ENCODE data around the gene COA3.

COA3 gene

GRCh38 chr17:42818379-42818778, 19.9 kb upstream of the COA3 start:
- DNase-seq (ENCODE audit: low read depth, low spot score), result no peak

DNA sequence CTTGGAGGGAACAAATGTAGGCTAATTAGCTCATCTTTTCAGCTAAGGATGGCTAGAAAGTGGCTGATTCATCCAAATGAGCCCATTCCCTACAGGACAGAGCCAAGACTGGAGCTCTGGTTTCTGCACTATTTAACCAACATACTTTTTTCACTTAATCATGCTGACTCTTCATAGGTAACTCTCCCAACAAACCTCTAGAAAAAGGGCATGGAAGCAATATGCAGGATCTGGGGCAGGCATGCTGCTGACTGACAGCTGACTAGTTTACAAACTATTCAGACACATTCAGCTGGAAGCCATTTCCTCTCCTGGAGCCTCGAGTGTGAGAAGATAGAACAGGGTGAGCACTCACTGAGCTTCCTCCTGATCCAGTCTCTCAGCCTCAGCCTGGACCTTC, 19.4 kb upstream of the COA3 start:
- no peak for DNase-seq (ENCODE audit: low read depth, low spot score)

GRCh38 chr17:42814633-42815399, 16.3 kb upstream of the COA3 start:
- no peak for DNase-seq (ENCODE audit: low read depth, low spot score)

DNA sequence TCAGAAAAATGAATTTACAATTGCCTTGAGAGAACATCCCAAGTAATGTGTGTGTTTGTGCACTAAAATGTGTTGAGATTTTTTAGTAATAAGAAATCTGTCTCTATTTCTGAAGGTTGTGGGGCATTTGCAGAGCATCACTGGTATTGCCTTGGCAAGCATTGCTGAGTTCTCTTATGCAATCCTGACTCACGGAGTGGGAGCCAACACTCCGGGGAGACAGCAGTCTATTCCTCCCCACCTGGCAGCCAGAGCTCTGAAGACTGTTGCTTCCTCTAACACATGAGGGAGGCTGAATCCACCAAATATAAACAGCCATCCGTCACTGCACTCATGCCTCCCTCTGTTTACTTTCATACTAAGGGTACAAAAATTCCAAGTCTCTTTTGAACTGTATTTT, 10.7 kb upstream of the COA3 start:
- no peak for DNase-seq (ENCODE audit: low read depth, low spot score)

GRCh38 chr17:42806249-42806648, 7.7 kb upstream of the COA3 start:
- no peak for DNase-seq (ENCODE audit: low read depth, low spot score)

DNA sequence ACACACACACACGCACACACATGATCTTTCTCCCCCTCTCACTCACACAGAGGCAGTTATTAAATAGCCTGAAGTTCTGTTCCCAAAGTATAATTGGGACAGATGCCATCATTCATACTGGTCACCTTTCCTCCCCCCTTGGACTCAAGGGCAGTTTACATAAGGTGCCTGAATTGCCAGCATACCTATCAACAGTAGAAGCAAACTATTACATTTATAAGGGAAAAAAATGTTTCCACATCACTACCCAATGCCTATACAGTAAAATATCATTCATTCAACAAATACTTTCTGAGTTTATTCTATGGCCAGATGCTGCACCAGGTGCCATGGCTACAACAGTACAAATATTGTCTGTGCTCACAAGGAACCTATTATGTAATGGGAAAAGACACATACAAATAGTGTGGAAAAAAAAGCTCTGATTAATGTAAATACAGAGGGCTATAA, 6.4 kb upstream of the COA3 start:
- DNase-seq (ENCODE audit: low read depth, low spot score), result no peak

DNA sequence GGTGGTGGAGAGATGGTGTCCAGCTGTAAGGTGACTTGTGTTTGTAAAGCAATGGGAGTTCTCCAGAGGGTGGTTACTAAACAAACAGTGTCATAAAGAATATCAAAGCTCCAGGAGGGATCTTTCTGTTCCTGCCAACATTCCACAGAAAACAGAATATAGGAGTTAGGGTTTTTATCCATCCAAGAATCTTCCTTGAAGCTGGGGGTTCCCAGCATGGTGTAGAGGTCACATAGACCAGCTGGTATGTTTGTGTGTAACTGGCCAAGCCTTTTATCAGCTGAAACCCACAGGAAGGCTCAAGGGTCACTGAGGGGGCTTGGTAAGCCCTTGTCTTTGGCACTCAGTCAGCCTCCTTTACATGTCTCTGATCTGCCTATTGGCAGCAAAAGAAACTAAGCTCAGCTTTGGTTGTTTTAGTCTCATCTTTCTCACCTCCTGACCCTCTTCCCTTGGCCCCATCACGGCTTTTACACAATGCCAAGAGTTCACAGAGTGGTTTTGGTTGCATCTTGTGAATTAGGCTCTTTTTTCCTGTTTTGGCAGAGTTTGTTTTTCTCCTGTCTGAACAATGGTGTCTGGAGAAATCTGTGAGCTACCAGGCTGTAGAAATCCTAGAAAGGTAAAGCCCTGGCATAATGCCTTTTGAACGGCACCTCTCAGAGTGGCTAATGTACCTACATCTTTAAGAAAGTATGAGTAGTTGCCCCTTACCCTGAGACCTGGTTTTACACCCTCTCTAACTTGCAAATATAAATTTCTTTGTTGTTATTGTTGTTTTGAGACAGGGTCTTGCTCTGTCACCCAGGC, 4.8 kb upstream of the COA3 start:
- DNase-seq (ENCODE audit: low read depth, low spot score), result peak; percentile 98

DNA sequence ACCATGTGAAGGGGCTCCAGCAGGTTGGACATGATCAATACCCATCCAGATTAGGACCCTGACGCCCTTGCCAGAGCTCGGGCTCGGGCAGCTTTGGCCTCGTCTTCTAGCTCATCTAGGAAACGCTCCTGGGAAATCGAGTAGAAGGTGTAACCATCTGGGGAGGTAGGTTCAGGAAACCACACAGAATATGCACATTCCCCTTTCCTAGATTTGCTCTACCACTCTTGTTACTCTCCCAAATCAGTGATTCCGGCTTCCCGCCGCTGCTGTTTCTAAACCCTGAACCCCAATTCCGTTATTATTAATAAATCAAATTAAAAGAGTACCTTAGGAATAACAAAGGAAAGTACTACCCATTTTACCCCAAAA, 507 bp downstream of the COA3 start:
- no peak for DNase-seq (ENCODE audit: low read depth, low spot score)

GRCh38 chr17:42797067-42798007, 1.2 kb downstream of the COA3 start:
- DNase-seq (ENCODE audit: low read depth, low spot score), result no peak

DNA sequence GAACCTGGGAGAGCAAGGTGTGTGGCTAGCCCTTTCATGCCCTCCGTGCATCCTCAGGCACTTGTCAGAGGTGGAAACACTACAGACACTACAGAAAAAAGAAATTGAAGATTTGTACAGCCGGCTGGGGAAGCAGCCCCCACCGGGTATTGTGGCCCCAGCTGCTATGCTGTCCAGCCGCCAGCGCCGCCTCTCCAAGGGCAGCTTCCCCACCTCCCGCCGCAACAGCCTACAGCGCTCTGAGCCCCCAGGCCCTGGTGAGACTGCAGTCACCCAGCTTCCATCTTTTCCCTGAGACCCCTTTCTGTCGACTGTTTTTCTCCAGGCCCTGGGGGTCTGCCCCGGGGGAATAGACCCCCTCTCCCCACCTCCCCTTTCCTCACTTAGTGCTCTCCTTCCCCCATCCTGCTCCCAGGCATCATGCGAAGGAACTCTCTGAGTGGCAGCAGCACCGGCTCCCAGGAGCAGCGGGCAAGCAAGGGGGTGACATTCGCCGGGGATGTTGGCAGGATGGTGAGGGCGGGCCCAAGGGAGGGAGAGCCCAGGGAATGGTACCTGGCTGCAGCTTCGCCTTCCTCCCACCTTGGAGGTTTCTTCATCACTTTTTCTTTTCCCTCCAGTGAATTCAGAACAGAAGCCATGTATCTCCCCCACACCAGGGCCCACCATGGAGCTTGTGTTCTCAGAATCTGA, 2.3 kb downstream of the COA3 start:
- no peak for DNase-seq (ENCODE audit: low read depth, low spot score)

GRCh38 chr17:42795465-42795864, 3.0 kb downstream of the COA3 start:
- DNase-seq (ENCODE audit: low read depth, low spot score), result no peak

GRCh38 chr17:42795061-42795460, 3.4 kb downstream of the COA3 start:
- no peak for DNase-seq (ENCODE audit: low read depth, low spot score)

DNA sequence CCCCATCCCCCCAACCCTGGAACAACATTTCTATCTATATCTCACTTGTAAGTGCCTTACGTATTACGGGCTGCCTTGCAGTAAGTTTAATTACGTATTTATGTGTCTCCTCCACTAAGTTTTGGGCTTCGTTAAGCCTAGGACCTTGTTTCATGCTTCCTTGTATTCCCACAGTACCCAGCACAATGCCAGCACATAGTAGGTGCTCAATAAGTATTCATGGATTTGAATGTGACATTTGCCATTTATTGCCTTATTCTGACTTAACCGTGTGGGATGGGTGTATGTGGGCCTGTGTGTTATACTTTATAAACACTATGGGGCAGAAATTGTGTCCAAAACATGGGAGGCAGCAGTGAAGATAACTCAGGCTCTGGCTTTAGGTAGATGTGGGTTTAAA, 6.0 kb downstream of the COA3 start:
- no peak for DNase-seq (ENCODE audit: low read depth, low spot score)

GRCh38 chr17:42791948-42792347, 6.6 kb downstream of the COA3 start:
- no peak for DNase-seq (ENCODE audit: low read depth, low spot score)

- no peak for DNase-seq (ENCODE audit: low read depth, low spot score)
Measured at GRCh38 chr17:42787266-42787665, 11.2 kb downstream of the COA3 start.

- DNase-seq (ENCODE audit: low read depth, low spot score), result no peak
Measured at GRCh38 chr17:42784811-42785592, 13.5 kb downstream of the COA3 start.

GRCh38 chr17:42784409-42784808, 14.1 kb downstream of the COA3 start:
- no peak for DNase-seq (ENCODE audit: low read depth, low spot score)

DNA sequence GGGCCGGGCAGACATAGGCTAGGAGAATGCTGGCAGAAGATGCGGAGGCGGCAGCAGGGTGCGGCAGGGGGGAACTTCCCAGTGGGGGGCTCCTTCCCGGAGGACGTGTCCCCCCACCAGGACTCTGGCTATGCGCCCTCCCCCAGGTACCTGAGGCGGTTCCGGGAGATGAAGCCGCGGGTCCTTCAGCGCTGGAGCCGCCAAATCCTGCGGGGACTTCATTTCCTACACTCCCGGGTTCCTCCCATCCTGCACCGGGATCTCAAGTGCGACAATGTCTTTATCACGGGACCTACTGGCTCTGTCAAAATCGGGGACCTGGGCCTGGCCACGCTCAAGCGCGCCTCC, 14.7 kb downstream of the COA3 start:
- DNase-seq (ENCODE audit: low read depth, low spot score), result no peak

GRCh38 chr17:42783062-42783790, 15.3 kb downstream of the COA3 start:
- DNase-seq (ENCODE audit: low read depth, low spot score), result no peak
